Activated CD4-positive, alpha-beta T cell treated with anti-CD3 and anti-CD28 coated beads for 36 hours (primary cell): ENCODE measurements around the gene CACHD1. TPM values are rescaled to one million over a fixed set of nuclear protein-coding genes. Genes with fewer than 3 reads are reported as not detected.

Source experiments
- ATAC-seq: fragments of 200-7000 bp; cut with Tn5 transposase; one replicate; pipeline ENCODE4 v1.10.0; 2021; ENCODE audit warnings: mild to moderate bottlenecking, moderate library complexity
- CTCF ChIA-PET: fragments of 350-600 bp; sonication (Branson Sonifier 250); formaldehyde crosslinking; loops from one replicate; lab custom pipeline; 2021; ENCODE audit warnings: antibody characterized with exemption; lab: Charles Lee
- POLR2A ChIA-PET: fragments of 350-600 bp; sonication (Branson Sonifier 250); formaldehyde crosslinking; loops from one replicate; lab custom pipeline; 2021; ENCODE audit warnings: antibody characterized with exemption, inconsistent platforms; lab: Charles Lee
- DNase-seq: peaks from one replicate; pipeline ENCODE4 v3.0.0-alpha.2; 2020
- H3K27ac Mint-ChIP-seq: one replicate; pipeline ENCODE4 v1.8.0; 2021; ENCODE audit warnings: mixed read lengths
- H3K27me3 Mint-ChIP-seq: one replicate; pipeline ENCODE4 v1.8.0; 2021; ENCODE audit warnings: mixed read lengths
- H3K36me3 Mint-ChIP-seq: one replicate; pipeline ENCODE4 v1.8.0; 2021; ENCODE audit warnings: low read depth, mixed read lengths
- H3K4me1 Mint-ChIP-seq: one replicate; pipeline ENCODE4 v1.8.0; 2021; ENCODE audit warnings: mixed read lengths
- H3K4me3 Mint-ChIP-seq: one replicate; pipeline ENCODE4 v1.8.0; 2021; ENCODE audit warnings: mild to moderate bottlenecking, moderate library complexity, mixed read lengths
- H3K9me3 Mint-ChIP-seq: one replicate; pipeline ENCODE4 v1.8.0; 2021; ENCODE audit warnings: low read depth, mixed read lengths
- intact Hi-C, 2 experiments: fragments of 100-400 bp; cut with DNase I in 1 of 2; cut with micrococcal nuclease in 1 of 2; formaldehyde crosslinking; loops; one replicate each; pipeline versions ENCODE4 v1.14.2 to v1.15.1; 2022 to 2024; cut with DNase I, micrococcal nuclease
- total RNA-seq, 2 experiments: library from RNA; stranded (reverse); gene quantifications; one replicate each; pipeline ENCODE4 v1.2.3, GENCODE V29; 2021

CACHD1 gene
- total RNA-seq, 2 experiments from 2014 or later = 1.9 to 2.3 TPM

DNA sequence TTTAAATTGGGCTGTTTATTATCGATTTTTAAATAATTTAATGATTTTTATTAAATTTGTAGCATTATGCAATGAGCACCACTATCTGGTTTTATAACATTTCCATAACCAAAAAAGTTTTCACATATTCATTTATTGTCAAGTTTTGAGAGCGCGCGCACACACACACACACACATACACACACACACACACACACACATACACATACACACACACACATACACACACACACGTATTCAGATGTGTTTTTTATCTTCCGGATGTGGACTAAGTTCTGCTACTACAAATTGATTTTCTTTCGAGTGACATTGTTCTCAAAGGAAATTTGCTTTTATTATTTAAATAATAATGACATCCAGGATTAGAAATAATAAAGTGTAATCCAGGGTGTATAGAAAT lies 16.3 kb downstream of the CACHD1 start:
- no peaks in the 10 kb centered on the region for H3K36me3 Mint-ChIP-seq
- ChIA-PET POLR2A (no interaction called here), CTCF (interaction anchor here (0.8 kb wide), 1 partner anchor 22 kb away, joined by 4 read pairs; no protein-coding TSS in a partner anchor)
- DNase-seq (no peak), ATAC-seq (no peak)
- intact Hi-C loops = loop anchor here (2.0 to 5.0 kb wide), 2 partner anchors 217 to 276 kb away; no protein-coding TSS in a partner anchor
- H3K27me3 Mint-ChIP-seq = peaks cover 4% of the 10 kb centered on the region
- H3K4me1 Mint-ChIP-seq = peaks cover 14% of the 10 kb centered on the region
- H3K9me3 Mint-ChIP-seq = no peaks in the 10 kb centered on the region
- no peak overlapping the region for H3K4me3 Mint-ChIP-seq
- H3K27ac Mint-ChIP-seq = no peak overlapping the region

DNA sequence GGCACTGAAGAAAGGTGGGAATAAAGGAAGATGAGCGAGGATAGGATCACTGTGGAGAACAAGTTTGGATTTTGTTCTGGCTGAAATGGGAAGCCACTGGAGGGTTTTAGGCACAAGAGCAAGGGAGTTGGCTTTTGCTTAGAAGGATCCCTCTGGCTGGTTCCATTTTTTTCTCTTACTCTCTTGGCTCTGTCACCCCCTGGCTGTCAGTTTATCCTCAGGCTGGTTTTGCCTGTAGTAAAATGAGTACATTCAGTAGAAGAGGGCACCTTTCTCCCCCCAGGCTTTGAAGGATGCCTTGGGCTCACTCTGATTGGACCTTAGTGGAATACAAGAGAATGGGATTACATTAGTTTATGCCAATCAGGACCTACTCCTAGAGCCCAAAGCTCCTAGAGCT lies 17.1 kb downstream of the CACHD1 start:
- Mint-ChIP-seq H3K27ac (no peak overlapping the region), H3K36me3 (no peaks in the 10 kb centered on the region), H3K4me1 (peaks cover 15% of the 10 kb centered on the region), H3K4me3 (no peak overlapping the region), H3K9me3 (no peaks in the 10 kb centered on the region), H3K27me3 (peaks cover 6% of the 10 kb centered on the region)
- CTCF ChIA-PET = interaction anchor here (0.8 to 1.1 kb wide), 2 partner anchors 9 to 23 kb away, joined by 4 read pairs; no protein-coding TSS in a partner anchor
- DNase-seq = no peak
- intact Hi-C loops = loop anchor here (2.0 to 5.0 kb wide), 2 partner anchors 218 to 275 kb away; no protein-coding TSS in a partner anchor
- POLR2A ChIA-PET = no interaction called here
- ATAC-seq = no peak

DNA sequence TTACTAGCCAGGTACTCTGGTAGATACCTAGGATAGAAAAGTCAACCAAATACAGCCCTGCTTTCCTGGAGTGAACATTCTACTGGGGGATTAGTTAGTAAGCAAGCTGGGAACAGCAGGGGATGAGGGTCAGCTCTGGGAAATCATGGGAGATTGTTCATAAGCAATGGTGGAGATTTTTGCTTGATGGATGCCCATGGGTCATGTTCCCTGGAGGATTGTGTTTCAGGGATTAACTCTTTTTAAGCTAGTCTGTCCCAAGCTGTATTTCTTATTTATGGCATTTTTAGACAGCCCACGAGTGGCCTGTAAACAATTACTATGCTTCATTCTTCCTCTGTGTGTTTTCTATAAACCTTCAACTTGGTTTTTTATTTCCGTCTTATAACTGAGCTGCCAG lies 18.9 kb downstream of the CACHD1 start:
- ChIA-PET CTCF (interaction anchor here (1.2 kb wide), 1 partner anchor 13 kb away, joined by 3 read pairs; no protein-coding TSS in a partner anchor), POLR2A (no interaction called here)
- Mint-ChIP-seq H3K9me3 (no peaks in the 10 kb centered on the region), H3K4me1 (peaks cover 15% of the 10 kb centered on the region), H3K27me3 (peaks cover 6% of the 10 kb centered on the region), H3K4me3 (no peak overlapping the region), H3K27ac (no peak overlapping the region), H3K36me3 (no peaks in the 10 kb centered on the region)
- ATAC-seq = no peak
- DNase-seq = no peak
- intact Hi-C loops = loop anchor here in 1 of 2 experiments (5.0 kb wide), 1 partner anchor 273 kb away; no protein-coding TSS in a partner anchor

DNA sequence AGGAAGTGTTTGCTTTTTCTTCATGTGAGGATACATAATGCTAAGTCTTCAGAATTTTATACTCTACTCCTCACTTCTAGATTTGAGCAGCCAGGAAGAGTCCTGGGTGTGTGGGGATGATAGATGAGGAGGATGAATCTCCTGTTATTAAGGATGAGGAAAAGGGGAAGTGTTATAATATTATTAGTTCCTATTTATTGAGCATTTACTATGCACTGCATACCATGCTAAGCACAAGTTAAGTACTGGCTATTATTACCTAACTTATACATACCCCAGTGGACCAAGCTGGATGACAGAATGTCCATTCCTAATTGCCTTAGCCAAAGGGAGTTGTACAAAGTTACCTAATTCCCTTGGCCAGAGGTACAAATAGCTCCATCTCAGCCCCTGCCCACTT lies 19.8 kb downstream of the CACHD1 start:
- no peak overlapping the region for H3K27ac Mint-ChIP-seq
- H3K4me3 Mint-ChIP-seq = no peak overlapping the region
- intact Hi-C loops = loop anchor here in 1 of 2 experiments (5.0 kb wide), 1 partner anchor 273 kb away; no protein-coding TSS in a partner anchor
- DNase-seq (no peak), ATAC-seq (no peak)
- H3K4me1 Mint-ChIP-seq = peaks cover 21% of the 10 kb centered on the region
- H3K27me3 Mint-ChIP-seq = peaks cover 6% of the 10 kb centered on the region
- H3K36me3 Mint-ChIP-seq = no peaks in the 10 kb centered on the region
- CTCF ChIA-PET = interaction anchor here (0.6 to 1.2 kb wide), 3 partner anchors 12 to 36 kb away, joined by 3 read pairs; no protein-coding TSS in a partner anchor
- POLR2A ChIA-PET = no interaction called here
- H3K9me3 Mint-ChIP-seq = no peaks in the 10 kb centered on the region

DNA sequence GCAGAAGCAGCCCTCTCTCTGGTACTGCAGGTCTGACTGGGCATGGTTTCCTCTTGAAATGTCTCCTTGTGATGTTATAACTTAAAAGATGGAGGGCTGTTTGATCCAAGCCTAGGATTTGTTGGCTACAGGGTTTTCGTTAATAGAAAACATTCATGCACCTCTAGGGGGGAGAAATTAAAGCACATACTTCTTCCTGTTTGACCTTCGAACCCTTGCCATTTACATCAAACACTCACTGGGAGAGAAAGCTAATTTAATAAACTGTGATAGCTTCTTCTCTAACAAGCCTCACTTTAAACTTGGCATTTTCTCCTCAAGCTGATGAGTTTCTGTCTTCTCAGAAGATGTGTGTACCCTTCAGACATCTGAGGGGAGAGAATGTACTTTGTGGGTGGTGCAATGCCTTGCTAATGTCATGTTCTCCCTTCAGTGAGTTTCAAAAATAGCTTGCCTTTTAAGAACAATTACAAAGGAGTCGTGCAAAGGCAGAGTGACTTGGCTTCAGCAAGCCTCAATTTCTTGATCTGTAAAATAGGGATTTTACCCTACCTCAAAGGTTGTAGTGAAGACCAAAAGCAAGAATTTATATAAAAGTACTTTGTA lies 20.4 kb downstream of the CACHD1 start:
- intact Hi-C loops = no loop called here
- Mint-ChIP-seq H3K27me3 (peaks cover 6% of the 10 kb centered on the region), H3K4me3 (no peak overlapping the region), H3K36me3 (no peaks in the 10 kb centered on the region), H3K27ac (no peak overlapping the region), H3K9me3 (no peaks in the 10 kb centered on the region), H3K4me1 (peaks cover 23% of the 10 kb centered on the region)
- CTCF ChIA-PET = interaction anchor here (0.6 to 1.0 kb wide), 3 partner anchors 26 to 256 kb away, joined by 3 read pairs; no protein-coding TSS in a partner anchor
- ATAC-seq (no peak), DNase-seq (no peak)
- POLR2A ChIA-PET = no interaction called here

DNA sequence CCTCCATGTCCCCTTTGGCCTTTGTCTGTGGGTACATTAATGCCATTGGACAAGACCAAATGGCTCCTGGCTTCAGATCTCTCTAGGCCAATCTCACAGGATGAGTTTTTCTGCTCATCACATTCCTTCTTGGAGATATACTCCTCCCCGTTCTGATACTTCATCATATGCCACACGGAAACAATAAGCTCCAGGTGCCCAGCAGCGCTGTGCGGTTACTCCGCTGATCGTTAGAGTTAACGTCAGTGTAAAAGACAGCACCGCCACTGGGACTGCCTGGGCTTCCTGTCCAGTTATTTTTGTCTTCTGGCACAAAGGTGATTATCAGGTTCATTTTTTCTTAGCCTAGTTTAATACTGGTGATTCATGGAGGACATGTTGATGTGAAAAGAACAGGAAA lies 22.5 kb downstream of the CACHD1 start:
- intact Hi-C loops = no loop called here
- DNase-seq (no peak), ATAC-seq (no peak)
- POLR2A ChIA-PET = no interaction called here
- Mint-ChIP-seq H3K4me1 (peaks cover 26% of the 10 kb centered on the region), H3K27me3 (peaks cover 4% of the 10 kb centered on the region), H3K36me3 (no peaks in the 10 kb centered on the region), H3K9me3 (no peaks in the 10 kb centered on the region), H3K27ac (no peak overlapping the region), H3K4me3 (no peak overlapping the region)
- CTCF ChIA-PET = interaction anchor here (1.1 kb wide), 1 partner anchor 67 kb away, joined by 4 read pairs; no protein-coding TSS in a partner anchor

DNA sequence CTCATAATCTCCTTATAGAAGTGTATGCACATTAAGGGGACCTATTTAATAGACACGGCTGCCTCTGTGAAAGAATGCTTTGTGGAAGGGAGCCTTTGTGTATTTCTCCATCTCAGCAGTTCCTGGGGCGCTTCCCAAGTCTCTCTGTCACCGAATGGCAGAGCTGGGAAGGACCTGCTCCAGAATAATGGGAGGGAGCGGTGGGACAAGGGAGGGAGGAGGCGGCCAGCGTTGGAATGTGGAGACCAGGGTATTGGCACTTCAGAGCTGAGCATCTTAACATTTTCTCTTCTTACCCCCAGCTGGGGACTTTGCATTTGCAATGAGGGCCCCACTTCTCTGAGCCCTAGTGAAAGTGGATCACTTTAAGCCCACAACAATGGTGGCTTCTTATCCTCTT lies 23.9 kb downstream of the CACHD1 start:
- ATAC-seq (no peak), DNase-seq (no peak)
- Mint-ChIP-seq H3K4me3 (no peak overlapping the region), H3K9me3 (no peaks in the 10 kb centered on the region), H3K27ac (no peak overlapping the region), H3K4me1 (peaks cover 21% of the 10 kb centered on the region), H3K27me3 (peaks cover 4% of the 10 kb centered on the region), H3K36me3 (no peaks in the 10 kb centered on the region)
- CTCF ChIA-PET = interaction anchor here (1.2 kb wide), 1 partner anchor 10 kb away, joined by 3 read pairs; no protein-coding TSS in a partner anchor
- POLR2A ChIA-PET = no interaction called here
- intact Hi-C loops = no loop called here

DNA sequence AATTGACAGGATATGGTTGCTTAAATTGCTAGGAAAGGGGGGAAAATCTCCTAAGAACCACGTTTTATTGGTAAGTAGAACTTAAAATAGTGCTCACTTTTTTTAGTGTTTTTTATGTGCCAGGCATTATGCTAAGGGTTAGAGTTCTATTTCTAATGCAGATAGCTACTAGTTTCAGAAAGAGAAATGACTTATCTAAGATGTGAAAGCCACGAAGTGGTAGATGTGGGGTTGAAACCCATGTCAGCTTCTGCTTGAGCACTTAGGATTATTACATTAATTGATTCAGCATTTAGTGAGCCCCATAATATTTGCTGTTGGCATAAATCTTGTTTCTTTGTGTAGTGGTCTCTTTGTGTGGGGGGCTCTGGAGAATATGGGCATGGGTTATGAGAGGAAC lies 24.7 kb downstream of the CACHD1 start:
- Mint-ChIP-seq H3K4me1 (peaks cover 20% of the 10 kb centered on the region), H3K27me3 (peaks cover 2% of the 10 kb centered on the region), H3K27ac (no peak overlapping the region), H3K36me3 (no peaks in the 10 kb centered on the region), H3K4me3 (no peak overlapping the region), H3K9me3 (no peaks in the 10 kb centered on the region)
- ChIA-PET POLR2A (no interaction called here), CTCF (interaction anchor here (0.6 to 1.2 kb wide), 3 partner anchors 9 to 569 kb away, joined by 3 read pairs; no protein-coding TSS in a partner anchor)
- DNase-seq (no peak), ATAC-seq (peak; percentile 44)
- intact Hi-C loops = no loop called here

DNA sequence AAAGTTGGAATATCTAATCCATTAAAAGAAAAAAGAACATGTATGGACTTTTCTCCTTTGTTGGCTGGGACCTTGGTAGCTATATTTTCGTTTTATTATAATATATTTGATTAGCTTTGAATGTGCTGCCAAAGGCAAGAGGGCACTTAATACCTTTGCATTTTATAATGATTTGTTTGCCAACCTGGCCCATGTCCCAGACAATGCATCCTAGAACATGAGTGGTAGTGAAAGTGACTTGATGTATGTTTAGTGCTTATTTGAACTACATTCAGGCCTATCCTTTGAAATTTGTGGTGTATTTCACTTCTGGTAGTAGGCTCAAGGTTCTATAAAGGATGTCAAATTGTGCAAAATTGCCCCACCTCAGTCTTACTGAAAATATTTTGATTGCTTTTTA lies 25.9 kb downstream of the CACHD1 start:
- POLR2A ChIA-PET = no interaction called here

DNA sequence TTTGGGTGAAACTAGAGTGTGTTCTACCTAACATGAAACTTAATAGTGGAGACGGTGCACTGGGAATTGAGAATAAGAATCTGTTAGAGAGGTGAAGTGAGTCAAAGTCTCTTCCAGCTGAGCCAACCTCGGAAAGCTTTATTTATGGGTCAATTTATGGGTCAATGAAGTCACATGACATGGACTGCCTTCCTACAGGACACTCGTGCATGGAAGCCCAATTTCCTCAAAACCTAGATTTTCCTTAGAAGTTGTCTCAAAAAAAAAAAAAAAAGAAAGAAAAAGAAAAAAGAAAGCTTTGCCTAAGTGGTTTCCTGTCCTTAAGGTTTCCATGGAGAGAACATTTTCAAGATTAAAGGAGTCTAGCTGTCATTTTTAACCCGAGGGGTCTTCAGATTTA lies 26.7 kb downstream of the CACHD1 start:
- intact Hi-C loops = no loop called here
- no peaks in the 10 kb centered on the region for H3K36me3 Mint-ChIP-seq
- no peaks in the 10 kb centered on the region for H3K27me3 Mint-ChIP-seq
- H3K4me3 Mint-ChIP-seq = no peak overlapping the region
- no peak overlapping the region for H3K27ac Mint-ChIP-seq
- no peaks in the 10 kb centered on the region for H3K9me3 Mint-ChIP-seq
- ChIA-PET CTCF (interaction anchor here (0.6 to 1.4 kb wide), 3 partner anchors 9 to 138 kb away, joined by 3 to 4 read pairs (median 4); no protein-coding TSS in a partner anchor), POLR2A (interaction anchor here (0.7 kb wide), 1 partner anchor 179 kb away, joined by 6 read pairs; no protein-coding TSS in a partner anchor)
- no peak for ATAC-seq
- H3K4me1 Mint-ChIP-seq = peaks cover 11% of the 10 kb centered on the region
- DNase-seq = no peak

More for the DNA sequence above, 25.9 kb downstream of the CACHD1 start:
- no peak overlapping the region for H3K27ac Mint-ChIP-seq
- H3K4me1 Mint-ChIP-seq = peaks cover 13% of the 10 kb centered on the region
- no peaks in the 10 kb centered on the region for H3K9me3 Mint-ChIP-seq
- no peak overlapping the region for H3K4me3 Mint-ChIP-seq
- DNase-seq = no peak
- no peak for ATAC-seq
- H3K36me3 Mint-ChIP-seq = no peaks in the 10 kb centered on the region
- peaks cover 2% of the 10 kb centered on the region for H3K27me3 Mint-ChIP-seq
- intact Hi-C loops = no loop called here
- CTCF ChIA-PET = interaction anchor here (0.7 to 1.4 kb wide), 3 partner anchors 8 to 139 kb away, joined by 3 to 4 read pairs (median 3); no protein-coding TSS in a partner anchor

DNA sequence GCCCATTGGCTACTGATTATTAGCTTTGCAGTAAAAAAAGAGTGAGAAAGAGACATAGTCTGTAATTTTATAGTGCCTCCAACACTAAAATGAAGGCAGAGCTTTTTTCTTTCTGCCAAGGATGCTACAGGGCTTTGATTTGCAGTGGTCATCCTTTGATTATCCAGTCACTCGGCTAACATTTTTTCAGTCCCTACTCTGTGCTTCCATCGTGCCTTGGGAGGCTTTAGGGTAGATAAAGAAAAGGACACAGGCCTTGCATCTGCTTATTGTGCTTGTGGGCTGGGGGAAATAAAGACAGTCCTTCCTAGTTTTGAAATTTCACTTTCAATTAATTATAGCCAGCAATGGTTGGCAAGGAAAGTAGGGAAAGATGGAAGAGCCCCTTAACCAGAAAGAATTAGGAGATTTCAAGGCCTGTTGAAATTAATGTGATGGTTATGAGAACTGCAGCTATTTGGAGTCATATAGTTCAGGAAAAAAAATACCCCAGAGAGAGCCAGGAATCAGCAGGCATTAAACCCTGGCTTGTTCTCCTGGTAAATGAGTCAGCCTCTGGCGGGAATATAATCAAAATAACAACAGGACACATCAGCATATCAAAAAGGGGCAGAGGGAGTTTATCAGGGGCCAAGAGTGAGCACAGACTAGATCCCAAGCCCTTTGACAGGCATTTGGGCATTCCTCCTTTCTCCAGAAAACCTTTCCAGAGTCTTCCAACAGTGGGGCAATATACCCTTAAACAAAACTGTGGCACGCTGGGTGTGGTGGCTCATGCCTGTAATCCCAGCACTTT lies 27.4 kb downstream of the CACHD1 start:
- intact Hi-C loops = no loop called here
- no peak overlapping the region for H3K27ac Mint-ChIP-seq
- H3K9me3 Mint-ChIP-seq = no peaks in the 10 kb centered on the region
- H3K27me3 Mint-ChIP-seq = peaks cover under 1% of the 10 kb centered on the region
- H3K4me1 Mint-ChIP-seq = peaks cover 13% of the 10 kb centered on the region
- ATAC-seq = no peak
- DNase-seq = no peak
- no peak overlapping the region for H3K4me3 Mint-ChIP-seq
- CTCF ChIA-PET = interaction anchor here (0.6 to 1.4 kb wide), 3 partner anchors 10 to 151 kb away, joined by 3 to 4 read pairs (median 3); no protein-coding TSS in a partner anchor
- H3K36me3 Mint-ChIP-seq = no peaks in the 10 kb centered on the region
- POLR2A ChIA-PET = interaction anchor here (0.7 kb wide), 1 partner anchor 178 kb away, joined by 6 read pairs; no protein-coding TSS in a partner anchor
